22Rv1 (cell line): ENCODE data around the gene PODNL1.
"Not testable (repeated sequence)": the region's sequence is repeated elsewhere in the genome, so short reads cannot be mapped to it uniquely, and the experiment has no call there.

Source experiments
- H3K27ac ChIP-seq: fragments of 450-650 bp; 2 replicates; pipeline ENCODE4 v1.5.1; 2017
- ZFX ChIP-seq: fragments of 450-650 bp; IDR thresholded peaks from 2 replicates; pipeline ENCODE4 v1.6.1; 2017; ENCODE audit warnings: antibody characterized with exemption, borderline replicate concordance
- TF ChIP-seq, protein P1 (sequence below): fragments of 450-650 bp; IDR thresholded peaks from 2 replicates; pipeline ENCODE4 v1.5.1; 2017; ENCODE audit warnings: mild to moderate bottlenecking

The PODNL1 gene

DNA sequence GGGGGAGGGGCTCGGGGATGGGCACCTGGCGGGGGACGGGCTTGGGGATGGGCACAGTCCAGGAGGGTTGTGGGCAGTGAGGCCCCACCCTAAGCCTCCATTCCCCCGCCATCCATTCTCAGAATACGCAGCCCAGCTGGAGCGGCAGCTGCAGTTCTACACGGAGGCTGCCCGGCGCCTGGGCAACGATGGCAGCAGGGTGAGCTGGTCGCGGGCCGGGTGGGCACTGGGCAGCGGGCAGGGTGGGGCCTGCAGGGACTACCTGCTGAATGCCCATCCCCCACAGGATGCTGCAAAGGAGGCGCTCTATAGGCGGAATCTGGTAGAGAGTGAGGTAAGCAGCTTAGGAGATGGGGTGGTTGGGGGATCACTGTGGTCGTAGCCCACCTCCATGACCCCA lies 8.3 kb downstream of the PODNL1 start:
- TF ChIP-seq, protein P1, sequence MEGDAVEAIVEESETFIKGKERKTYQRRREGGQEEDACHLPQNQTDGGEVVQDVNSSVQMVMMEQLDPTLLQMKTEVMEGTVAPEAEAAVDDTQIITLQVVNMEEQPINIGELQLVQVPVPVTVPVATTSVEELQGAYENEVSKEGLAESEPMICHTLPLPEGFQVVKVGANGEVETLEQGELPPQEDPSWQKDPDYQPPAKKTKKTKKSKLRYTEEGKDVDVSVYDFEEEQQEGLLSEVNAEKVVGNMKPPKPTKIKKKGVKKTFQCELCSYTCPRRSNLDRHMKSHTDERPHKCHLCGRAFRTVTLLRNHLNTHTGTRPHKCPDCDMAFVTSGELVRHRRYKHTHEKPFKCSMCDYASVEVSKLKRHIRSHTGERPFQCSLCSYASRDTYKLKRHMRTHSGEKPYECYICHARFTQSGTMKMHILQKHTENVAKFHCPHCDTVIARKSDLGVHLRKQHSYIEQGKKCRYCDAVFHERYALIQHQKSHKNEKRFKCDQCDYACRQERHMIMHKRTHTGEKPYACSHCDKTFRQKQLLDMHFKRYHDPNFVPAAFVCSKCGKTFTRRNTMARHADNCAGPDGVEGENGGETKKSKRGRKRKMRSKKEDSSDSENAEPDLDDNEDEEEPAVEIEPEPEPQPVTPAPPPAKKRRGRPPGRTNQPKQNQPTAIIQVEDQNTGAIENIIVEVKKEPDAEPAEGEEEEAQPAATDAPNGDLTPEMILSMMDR: no peak
- no peak for TF ChIP-seq ZFX
- no peak overlapping the region for H3K27ac ChIP-seq

GRCh38 chr19:13929340-13929739 lies 8.9 kb downstream of the PODNL1 start:
- no peak overlapping the region for H3K27ac ChIP-seq

DNA sequence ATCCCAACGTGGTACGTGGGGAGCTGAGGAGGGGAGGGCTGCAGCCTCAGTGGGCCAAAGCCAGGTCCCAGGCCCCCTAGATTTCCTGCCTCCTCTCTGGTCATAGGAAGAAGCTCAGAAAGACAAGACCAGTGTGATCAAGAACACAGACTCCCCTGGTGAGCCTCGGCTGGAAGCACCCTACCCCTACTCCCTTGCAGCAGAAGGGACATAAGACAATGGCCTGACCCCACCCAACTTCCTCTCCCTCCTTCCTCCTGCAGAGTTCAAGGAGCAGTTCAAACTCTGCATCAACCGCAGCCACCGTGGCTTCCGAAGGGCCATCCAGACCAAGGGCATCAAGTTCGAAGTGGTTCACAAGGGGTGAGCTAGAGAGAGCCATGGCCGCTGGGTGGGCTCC lies 11.5 kb downstream of the PODNL1 start:
- no peak overlapping the region for H3K27ac ChIP-seq
- no peak for TF ChIP-seq ZFX
- TF ChIP-seq, protein P1: no peak

More at GRCh38 chr19:13929340-13929739, 8.9 kb downstream of the PODNL1 start:
- no peak for TF ChIP-seq ZFX
- TF ChIP-seq, protein P1: no peak

- TF ChIP-seq ZFX: no peak
- TF ChIP-seq, protein P1: no peak
- no peak overlapping the region for H3K27ac ChIP-seq
These were observed 12.2 kb downstream of the PODNL1 start for GRCh38 chr19:13926010-13926409.

GRCh38 chr19:13923194-13923987 lies 14.8 kb downstream of the PODNL1 start:
- H3K27ac ChIP-seq: no peak overlapping the region
- TF ChIP-seq, protein P1: no peak
- no peak for TF ChIP-seq ZFX

- H3K27ac ChIP-seq: not testable (repeated sequence)
These were observed 16.1 kb downstream of the PODNL1 start for GRCh38 chr19:13922118-13922517.

DNA sequence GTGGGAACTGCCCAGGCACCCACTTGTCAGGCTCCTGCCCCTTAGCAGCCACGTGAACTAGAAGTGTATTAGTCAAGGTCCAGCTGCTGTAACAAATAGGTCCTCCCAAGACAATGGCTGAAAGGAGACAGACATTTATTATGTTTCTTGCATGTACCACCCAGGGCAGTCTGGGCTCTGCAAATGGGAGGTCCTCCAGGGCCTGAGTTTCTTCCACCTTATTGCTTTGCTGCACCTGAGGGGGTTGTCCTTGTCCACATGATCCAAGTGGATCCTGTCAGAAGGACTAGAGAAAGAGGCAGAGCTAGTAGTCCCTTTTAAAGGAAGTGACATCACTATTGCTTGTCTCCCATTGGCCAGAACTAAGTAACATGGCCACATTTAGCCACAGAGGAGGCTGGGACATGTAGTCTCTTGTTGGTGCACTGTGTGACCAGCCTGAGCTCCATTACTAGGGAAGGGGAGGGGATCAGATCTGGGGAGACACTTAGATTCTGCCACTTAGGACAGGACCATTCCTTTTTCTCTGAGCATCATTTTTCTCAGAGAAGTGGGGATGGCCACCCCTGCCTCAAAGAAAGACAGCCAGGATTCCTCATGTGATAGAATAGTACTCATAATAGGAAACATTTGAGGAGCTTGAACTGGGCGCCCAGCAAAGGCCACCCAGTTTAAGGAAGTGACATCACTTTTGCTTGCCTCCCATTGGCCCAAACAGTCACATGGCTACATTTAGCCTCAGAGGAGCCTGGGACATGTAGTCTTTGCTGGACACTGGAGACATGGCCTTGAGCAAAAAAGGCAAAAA lies 17.1 kb downstream of the PODNL1 start:
- no peak overlapping the region for H3K27ac ChIP-seq
- no peak for TF ChIP-seq ZFX

DNA sequence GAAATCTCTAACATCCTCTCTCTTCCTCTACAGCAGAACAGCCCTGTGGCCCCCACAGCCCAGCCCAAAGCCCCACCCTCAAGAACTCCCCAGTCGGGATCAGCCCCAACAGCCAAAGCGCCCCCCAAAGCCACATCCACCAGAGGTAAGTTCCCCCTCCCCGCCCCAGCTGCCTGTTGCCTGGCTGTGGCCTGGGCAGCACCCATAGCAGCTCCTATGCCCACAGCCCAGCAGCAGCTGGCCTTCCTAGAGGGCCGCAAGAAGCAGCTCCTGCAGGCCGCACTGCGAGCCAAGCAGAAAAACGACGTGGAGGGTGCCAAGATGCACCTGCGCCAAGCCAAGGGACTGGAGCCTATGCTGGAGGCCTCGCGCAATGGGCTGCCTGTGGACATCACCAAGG lies 17.7 kb downstream of the PODNL1 start:
- no peak for TF ChIP-seq ZFX
- TF ChIP-seq, protein P1: no peak

More for the DNA sequence above, 17.7 kb downstream of the PODNL1 start:
- H3K27ac ChIP-seq: no peak overlapping the region
